Epithelial cell of esophagus (primary cell): ENCODE measurements around the gene MICOS13.

Source experiments
- DNase-seq: peaks from one replicate; pipeline ENCODE4 v3.0.0; 2010; ENCODE audit warnings: low read depth
- H3K4me3 ChIP-seq: 2 replicates; pipeline ENCODE4 v1.5.1; 2011; ENCODE audit warnings: mild to moderate bottlenecking, low read length, control low read depth
- CTCF ChIP-seq: IDR thresholded peaks from 2 replicates; pipeline ENCODE4 v1.5.1; 2011; ENCODE audit warnings: low read depth, mild to moderate bottlenecking, low read length, control low read depth, inconsistent platforms; ENCODE audit not compliant: insufficient read depth; ENCODE audit errors: missing control alignments

Gene MICOS13

GRCh38 chr19:5637971-5638370, 42.3 kb downstream of the MICOS13 start:
- H3K4me3 ChIP-seq, result no peak overlapping the region
- DNase-seq, result no peak
- TF ChIP-seq CTCF, result no peak

DNA sequence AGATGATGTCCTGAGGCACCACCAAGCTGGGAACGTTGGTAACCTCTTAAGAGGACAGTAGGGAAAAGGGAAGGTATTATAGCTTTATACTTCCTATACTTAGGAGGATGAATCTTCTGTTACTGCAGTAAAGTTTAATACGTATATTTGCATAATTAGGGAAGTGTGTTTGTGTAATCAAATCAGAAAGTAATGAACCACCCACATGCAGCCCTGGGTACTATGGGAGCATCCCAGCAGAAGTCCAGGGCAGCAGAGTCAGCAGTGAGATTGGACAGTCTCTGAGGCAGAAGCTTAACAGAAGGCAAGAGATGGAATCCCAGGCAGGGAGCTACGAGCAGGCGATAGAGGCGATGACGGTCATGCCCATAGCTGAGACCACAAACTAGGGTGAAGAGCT, 44.9 kb downstream of the MICOS13 start:
- no peak for TF ChIP-seq CTCF
- no peak for DNase-seq
- H3K4me3 ChIP-seq, result no peak overlapping the region

- no peak for DNase-seq
- TF ChIP-seq CTCF, result no peak
- H3K4me3 ChIP-seq, result no peak overlapping the region
Measured at GRCh38 chr19:5632657-5633056, 47.7 kb downstream of the MICOS13 start.

- TF ChIP-seq CTCF, result no peak
- DNase-seq, result no peak
- no peak overlapping the region for H3K4me3 ChIP-seq
Measured at GRCh38 chr19:5632241-5632612, 48.1 kb downstream of the MICOS13 start.

GRCh38 chr19:5631567-5632240, 48.6 kb downstream of the MICOS13 start:
- DNase-seq, result no peak
- no peak for TF ChIP-seq CTCF
- H3K4me3 ChIP-seq, result no peak overlapping the region

- no peak for TF ChIP-seq CTCF
Measured at GRCh38 chr19:5628919-5629481, 51.3 kb downstream of the MICOS13 start.

DNA sequence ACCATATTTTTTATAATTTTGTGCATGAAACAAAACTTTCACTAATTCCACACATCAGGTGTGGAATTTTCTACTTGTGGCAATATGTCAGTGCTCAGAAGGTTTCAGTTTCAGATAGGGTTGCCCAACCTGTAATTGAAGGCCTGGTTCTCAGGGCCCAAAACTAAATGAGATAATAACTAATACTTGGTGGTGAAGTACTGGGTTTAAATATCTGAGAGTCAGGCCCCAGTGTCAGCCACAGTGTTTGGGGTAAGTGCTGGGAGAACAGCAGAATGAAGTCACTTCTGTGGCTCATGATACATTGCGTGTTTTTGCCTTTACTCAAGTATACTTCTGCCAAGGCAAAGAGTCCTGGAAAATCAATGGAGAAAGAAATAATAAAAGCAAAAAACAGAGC, 51.9 kb downstream of the MICOS13 start:
- no peak overlapping the region for H3K4me3 ChIP-seq
- DNase-seq, result no peak
- no peak for TF ChIP-seq CTCF

More at GRCh38 chr19:5628919-5629481, 51.3 kb downstream of the MICOS13 start:
- no peak overlapping the region for H3K4me3 ChIP-seq
- DNase-seq, result no peak
